Measurements from ENCODE around the gene PPP1R18. TPM values are rescaled to one million over a fixed set of nuclear protein-coding genes. Genes with fewer than 3 reads are reported as not detected.

PPP1R18 gene
- total and polyA plus RNA-seq, 9 of the 15 experiments (the other 6 are each of a cell fraction or from before 2014, with no cell fraction given), result 12.0 to 99.2 (median 42.6) TPM

DNA sequence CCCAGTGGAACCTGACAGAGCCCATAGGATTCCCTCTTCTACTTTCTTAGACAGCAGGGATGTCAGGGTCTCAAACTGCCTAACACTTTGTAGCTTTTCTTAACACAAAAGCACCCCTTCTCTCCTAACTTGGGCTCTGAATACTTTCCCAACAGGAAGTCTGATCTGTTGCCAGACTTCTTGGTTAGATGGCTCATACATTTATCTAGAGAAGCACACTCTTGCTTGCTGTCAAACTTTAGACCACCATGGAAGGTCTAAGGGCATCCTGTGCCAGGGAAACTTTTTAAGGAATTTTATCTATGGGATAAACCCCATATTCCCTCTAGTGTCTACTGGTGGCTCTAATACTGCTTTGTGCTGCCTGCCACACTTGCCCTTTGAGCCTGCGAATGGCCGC lies 42.8 kb downstream of the PPP1R18 start:
- in situ Hi-C loops (cut with MboI), result no loop called here
- ATAC-seq, result no peak
- no peak for FAIRE-seq
- Histone ChIP-seq H3K36me3 (ENCODE audit: control insufficient read depth, insufficient read depth, low read length) (peaks cover 21% of the 10 kb centered on the region), H3K27ac (ENCODE audit: extremely low read depth, low read depth, low read length) (no peak overlapping the region), H3K9me1 (ENCODE audit: control insufficient read depth, insufficient read depth, low read length) (no peaks in the 10 kb centered on the region), H3K79me2 (ENCODE audit: control insufficient read depth, insufficient read depth, low read length) (peaks cover 32% of the 10 kb centered on the region), H3K4me1 (replicated peaks in 1 of 2; ENCODE audit: control insufficient read depth in 2 of 2, insufficient read depth in 2 of 2, low read length in 2 of 2) (peaks cover 15 to 29% of the 10 kb centered on the region in 2 experiments), H3K9ac (ENCODE audit: insufficient read depth in 1 of 2, low read depth in 2 of 2, low read length in 2 of 2) (peak overlapping the region in 1 of 2 experiments; percentile 7; a peak in 1 of 4 replicates), H3K27me3 (ENCODE audit: control insufficient read depth in 2 of 2, insufficient read depth in 2 of 2, low read length in 2 of 2) (no peaks in the 10 kb centered on the region), H3K9me3 (replicated peaks; ENCODE audit: control insufficient read depth, insufficient read depth, low read depth, low read length) (no peaks in the 10 kb centered on the region; the same call in 1 of the 2 replicates), H3K4me3 (no peak overlapping the region), H4K20me1 (replicated peaks; ENCODE audit: control insufficient read depth, insufficient read depth, low read length) (no peaks in the 10 kb centered on the region), H2AFZ (ENCODE audit: low read depth, low read length) (no peak overlapping the region), H3K4me2 (ENCODE audit: insufficient read depth, low read length) (no peak overlapping the region)
- intact Hi-C loops (cut with micrococcal nuclease), result no loop called here
- CTCF ChIA-PET (ENCODE audit: low intra/inter-chr PET ratio), result no interaction called here
- POLR2A ChIA-PET, result interaction anchor here (0.7 to 3.9 kb wide), 5 partner anchors 9 to 81 kb away, joined by 3 to 46 read pairs (median 3); no protein-coding TSS in a partner anchor
- DNase-seq (ENCODE audit: extremely low read depth in 1 of 4, low spot score in 3 of 4), result no peak
- TF ChIP-seq RBBP5 (IDR thresholded peaks at IDR 0.05; ENCODE audit: borderline replicate concordance, insufficient read depth, low read length, poor library complexity, severe bottlenecking) (no peak), NFE2 (IDR thresholded peaks at IDR 0.05; ENCODE audit: low read depth) (no peak), CCNT2 (IDR thresholded peaks at IDR 0.05; ENCODE audit: borderline replicate concordance, extremely low read depth, insufficient read length, low read depth, low read length) (no peak), ZNF785 (CRISPR knock-in tag; IDR thresholded peaks at IDR 0.05) (no peak), JUND (IDR thresholded peaks at IDR 0.05; ENCODE audit: borderline replicate concordance, low read depth, low read length) (no peak), JUND (tag; IDR thresholded peaks at IDR 0.05; ENCODE audit: borderline replicate concordance, low read depth, low read length) (no peak), POLR2B (IDR thresholded peaks at IDR 0.05; ENCODE audit: low read depth, partially characterized antibody) (no peak), ZNF174 (CRISPR knock-in tag; IDR thresholded peaks at IDR 0.05) (no peak), RFX1 (IDR thresholded peaks at IDR 0.05) (no peak), CCAR2 (IDR thresholded peaks at IDR 0.05; ENCODE audit: low read depth, low read length) (no peak), ASH1L (IDR thresholded peaks at IDR 0.05; ENCODE audit: borderline replicate concordance, low read depth, partially characterized antibody) (no peak), SMAD1 (IDR thresholded peaks at IDR 0.05; ENCODE audit: low read depth, low read length, partially characterized antibody) (no peak), ZNF431 (CRISPR knock-in tag; IDR thresholded peaks at IDR 0.05) (no peak), STAG1 (CRISPR knock-in tag; IDR thresholded peaks at IDR 0.05; ENCODE audit: borderline replicate concordance) (no peak), ZNF561 (CRISPR knock-in tag; conservative IDR thresholded peaks at IDR 0.05) (no peak)
- TF ChIP-seq, protein P1, sequence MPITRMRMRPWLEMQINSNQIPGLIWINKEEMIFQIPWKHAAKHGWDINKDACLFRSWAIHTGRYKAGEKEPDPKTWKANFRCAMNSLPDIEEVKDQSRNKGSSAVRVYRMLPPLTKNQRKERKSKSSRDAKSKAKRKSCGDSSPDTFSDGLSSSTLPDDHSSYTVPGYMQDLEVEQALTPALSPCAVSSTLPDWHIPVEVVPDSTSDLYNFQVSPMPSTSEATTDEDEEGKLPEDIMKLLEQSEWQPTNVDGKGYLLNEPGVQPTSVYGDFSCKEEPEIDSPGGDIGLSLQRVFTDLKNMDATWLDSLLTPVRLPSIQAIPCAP (CRISPR knock-in tag; IDR thresholded peaks at IDR 0.05; ENCODE audit: borderline replicate concordance), result no peak
- TF ChIP-seq, protein P2, sequence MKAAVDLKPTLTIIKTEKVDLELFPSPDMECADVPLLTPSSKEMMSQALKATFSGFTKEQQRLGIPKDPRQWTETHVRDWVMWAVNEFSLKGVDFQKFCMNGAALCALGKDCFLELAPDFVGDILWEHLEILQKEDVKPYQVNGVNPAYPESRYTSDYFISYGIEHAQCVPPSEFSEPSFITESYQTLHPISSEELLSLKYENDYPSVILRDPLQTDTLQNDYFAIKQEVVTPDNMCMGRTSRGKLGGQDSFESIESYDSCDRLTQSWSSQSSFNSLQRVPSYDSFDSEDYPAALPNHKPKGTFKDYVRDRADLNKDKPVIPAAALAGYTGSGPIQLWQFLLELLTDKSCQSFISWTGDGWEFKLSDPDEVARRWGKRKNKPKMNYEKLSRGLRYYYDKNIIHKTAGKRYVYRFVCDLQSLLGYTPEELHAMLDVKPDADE (conservative IDR thresholded peaks at IDR 0.05; ENCODE audit: control insufficient read depth, low read depth, low read length), result no peak
- TF ChIP-seq, protein P3, sequence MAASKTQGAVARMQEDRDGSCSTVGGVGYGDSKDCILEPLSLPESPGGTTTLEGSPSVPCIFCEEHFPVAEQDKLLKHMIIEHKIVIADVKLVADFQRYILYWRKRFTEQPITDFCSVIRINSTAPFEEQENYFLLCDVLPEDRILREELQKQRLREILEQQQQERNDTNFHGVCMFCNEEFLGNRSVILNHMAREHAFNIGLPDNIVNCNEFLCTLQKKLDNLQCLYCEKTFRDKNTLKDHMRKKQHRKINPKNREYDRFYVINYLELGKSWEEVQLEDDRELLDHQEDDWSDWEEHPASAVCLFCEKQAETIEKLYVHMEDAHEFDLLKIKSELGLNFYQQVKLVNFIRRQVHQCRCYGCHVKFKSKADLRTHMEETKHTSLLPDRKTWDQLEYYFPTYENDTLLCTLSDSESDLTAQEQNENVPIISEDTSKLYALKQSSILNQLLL (CRISPR knock-in tag; IDR thresholded peaks at IDR 0.05; ENCODE audit: borderline replicate concordance), result no peak
- BruUV-seq (replicated peaks), result no TSS peak
- WGBS (ENCODE audit: insufficient coverage, low coverage, missing lambda C conversion rate), result 94% methylated on average over 2 of the region's 2 CpGs
